ENCODE data around the gene PLXND1. TPM values are rescaled to one million over a fixed set of nuclear protein-coding genes. Genes with fewer than 3 reads are reported as not detected.

Gene PLXND1
- total and polyA plus RNA-seq, 8 donors: 175 to 263 (median 214) TPM

- TF ChIP-seq CTCF (IDR thresholded peaks at IDR 0.05): no peak
- no peak for DNase-seq
- intact Hi-C loops (cut with DNase I): loop anchor here (5.0 to 10.0 kb wide), 2 partner anchors 172 to 174 kb away; no protein-coding TSS in a partner anchor
- H3K4me3 ChIP-seq: no peak overlapping the region
- no peak for ATAC-seq
- no peak overlapping the region for H3K27ac ChIP-seq
- peaks cover 0 to 18% of the 10 kb centered on the region in 2 donors for H3K36me3 ChIP-seq
- H3K4me1 ChIP-seq: peaks cover 25 to 41% of the 10 kb centered on the region in 2 donors
- H3K9me3 ChIP-seq: no peaks in the 10 kb centered on the region
- no peaks in the 10 kb centered on the region for H3K27me3 ChIP-seq
These were observed 46.5 kb upstream of the PLXND1 start for GRCh38 chr3:129653019-129653418.

DNA sequence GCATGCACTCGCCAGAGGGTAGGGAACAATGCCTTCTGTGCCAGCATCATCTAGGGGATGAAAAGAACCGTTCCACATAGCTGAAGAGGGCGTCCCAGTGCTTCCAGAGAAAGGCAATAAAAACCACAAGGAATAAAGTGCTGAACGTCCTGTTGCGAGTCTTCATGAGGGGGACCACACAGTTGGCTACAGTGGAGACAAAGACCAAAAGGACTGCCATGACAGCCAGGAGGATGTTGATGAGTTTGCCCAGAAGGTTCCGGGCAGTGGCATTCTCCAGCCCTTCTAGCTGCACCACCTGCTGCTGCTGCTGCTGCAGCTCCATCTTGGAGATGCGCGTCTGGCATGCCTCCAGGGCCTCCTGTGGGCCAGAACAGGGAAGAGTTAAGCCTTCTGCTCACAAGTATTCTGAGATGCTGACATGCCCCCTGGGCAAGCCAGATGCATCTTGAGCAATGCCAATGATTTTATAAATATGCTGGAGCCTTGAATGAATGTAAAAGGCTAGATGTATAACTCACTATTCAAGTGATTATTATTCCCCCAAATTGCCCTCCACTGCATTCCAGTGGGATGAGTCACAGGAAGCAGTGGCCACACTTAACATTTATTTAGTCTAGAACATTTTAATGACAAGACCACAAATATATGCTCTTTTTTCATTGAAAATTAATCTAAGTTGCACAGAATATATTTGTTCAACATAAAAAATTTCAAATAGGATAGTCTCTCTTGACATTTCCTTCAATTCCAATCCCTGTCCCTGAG, 45.1 kb upstream of the PLXND1 start:
- peak; percentile 36 for ATAC-seq
- peak in 1 of 4 donors; percentile 57 for DNase-seq
- Histone ChIP-seq H3K36me3 (peaks cover 0 to 18% of the 10 kb centered on the region in 2 donors), H3K9me3 (no peaks in the 10 kb centered on the region), H3K4me3 (no peak overlapping the region), H3K27ac (peak overlapping the region in 1 of 2 donors; percentile 13), H3K27me3 (no peaks in the 10 kb centered on the region), H3K4me1 (peaks cover 21 to 28% of the 10 kb centered on the region in 2 donors)
- TF ChIP-seq CTCF (IDR thresholded peaks at IDR 0.05): no peak
- intact Hi-C loops (cut with DNase I): loop anchor here (5.0 to 10.0 kb wide), 2 partner anchors 173 to 176 kb away; no protein-coding TSS in a partner anchor

- Histone ChIP-seq H3K4me3 (no peak overlapping the region), H3K27me3 (no peaks in the 10 kb centered on the region), H3K36me3 (peaks cover 0 to 18% of the 10 kb centered on the region in 2 donors), H3K9me3 (no peaks in the 10 kb centered on the region), H3K4me1 (peaks cover 21 to 28% of the 10 kb centered on the region in 2 donors), H3K27ac (no peak overlapping the region)
- TF ChIP-seq CTCF (IDR thresholded peaks at IDR 0.05): peak; percentile 58 to 65
- ATAC-seq (peak; percentile 83), DNase-seq (peak in 3 of 4 donors; percentile 42 to 72 (median 55))
- intact Hi-C loops (cut with DNase I): loop anchor here (5.0 to 10.0 kb wide), 2 partner anchors 174 to 177 kb away; no protein-coding TSS in a partner anchor
These were observed 43.9 kb upstream of the PLXND1 start for GRCh38 chr3:129650256-129650872.

- Histone ChIP-seq H3K27me3 (no peaks in the 10 kb centered on the region), H3K36me3 (peaks cover 0 to 5% of the 10 kb centered on the region in 2 donors), H3K9me3 (no peaks in the 10 kb centered on the region), H3K4me3 (no peak overlapping the region), H3K27ac (no peak overlapping the region), H3K4me1 (peaks cover 21 to 28% of the 10 kb centered on the region in 2 donors)
- intact Hi-C loops (cut with DNase I): no loop called here
- DNase-seq: no peak
- ATAC-seq: peak; percentile 27
- no peak for TF ChIP-seq CTCF (IDR thresholded peaks at IDR 0.05)
These were observed 41.9 kb upstream of the PLXND1 start for GRCh38 chr3:129648391-129648790.

DNA sequence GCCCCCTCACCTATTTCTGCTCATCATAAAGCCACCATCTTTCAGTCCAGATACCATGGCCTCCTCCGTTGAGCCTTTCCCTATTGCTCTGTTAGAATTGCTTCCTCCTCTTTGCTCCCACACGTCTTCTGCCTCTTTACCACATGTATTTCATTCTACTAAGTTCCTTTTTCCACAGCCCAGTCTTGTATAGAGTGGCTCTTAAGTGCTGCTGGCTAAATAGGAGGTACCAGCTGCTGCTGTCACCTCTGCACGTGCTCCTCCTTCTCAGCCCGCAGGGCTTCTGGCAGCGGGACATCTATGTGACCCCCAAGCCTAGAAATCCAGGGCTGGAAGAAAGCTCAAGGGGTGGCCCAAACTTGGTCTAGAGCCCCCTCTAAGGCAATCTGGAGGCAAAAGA, 38.8 kb upstream of the PLXND1 start:
- Histone ChIP-seq H3K4me3 (no peak overlapping the region), H3K9me3 (no peaks in the 10 kb centered on the region), H3K4me1 (peaks cover 7 to 9% of the 10 kb centered on the region in 2 donors), H3K27ac (no peak overlapping the region), H3K27me3 (no peaks in the 10 kb centered on the region), H3K36me3 (no peaks in the 10 kb centered on the region)
- TF ChIP-seq CTCF (IDR thresholded peaks at IDR 0.05): no peak
- intact Hi-C loops (cut with DNase I): no loop called here
- ATAC-seq (peak; percentile 69), DNase-seq (no peak)
